BE2C (cell line): ENCODE measurements around the gene PDCD4.

ENCODE experiments used
- DNase-seq: peaks from one replicate; pipeline ENCODE4 v3.0.0-alpha.2; 2020
- H3K27me3 ChIP-seq: fragments of 250-450 bp; sonication (Bioruptor Pico); 2 replicates; pipeline ENCODE4 v1.5.1; 2020; ENCODE audit warnings: mild to moderate bottlenecking
- H3K36me3 ChIP-seq: fragments of 250-450 bp; sonication (Bioruptor Pico); 2 replicates; pipeline ENCODE4 v1.5.1; 2020; ENCODE audit warnings: mild to moderate bottlenecking
- H3K4me1 ChIP-seq: fragments of 250-450 bp; sonication (Bioruptor Pico); 2 replicates; pipeline ENCODE4 v1.5.1; 2020
- H3K4me3 ChIP-seq: 2 replicates; pipeline ENCODE4 v1.5.1; 2011; ENCODE audit warnings: low read depth, low read length
- H3K9me3 ChIP-seq: fragments of 250-450 bp; sonication (Bioruptor Pico); 2 replicates; pipeline ENCODE4 v1.5.1; 2020
- TF ChIP-seq, protein P1 (sequence below): IDR thresholded peaks from 2 replicates; pipeline ENCODE4 v1.5.1; 2012; ENCODE audit warnings: mild to moderate bottlenecking, low read depth, low read length

Gene PDCD4

DNA sequence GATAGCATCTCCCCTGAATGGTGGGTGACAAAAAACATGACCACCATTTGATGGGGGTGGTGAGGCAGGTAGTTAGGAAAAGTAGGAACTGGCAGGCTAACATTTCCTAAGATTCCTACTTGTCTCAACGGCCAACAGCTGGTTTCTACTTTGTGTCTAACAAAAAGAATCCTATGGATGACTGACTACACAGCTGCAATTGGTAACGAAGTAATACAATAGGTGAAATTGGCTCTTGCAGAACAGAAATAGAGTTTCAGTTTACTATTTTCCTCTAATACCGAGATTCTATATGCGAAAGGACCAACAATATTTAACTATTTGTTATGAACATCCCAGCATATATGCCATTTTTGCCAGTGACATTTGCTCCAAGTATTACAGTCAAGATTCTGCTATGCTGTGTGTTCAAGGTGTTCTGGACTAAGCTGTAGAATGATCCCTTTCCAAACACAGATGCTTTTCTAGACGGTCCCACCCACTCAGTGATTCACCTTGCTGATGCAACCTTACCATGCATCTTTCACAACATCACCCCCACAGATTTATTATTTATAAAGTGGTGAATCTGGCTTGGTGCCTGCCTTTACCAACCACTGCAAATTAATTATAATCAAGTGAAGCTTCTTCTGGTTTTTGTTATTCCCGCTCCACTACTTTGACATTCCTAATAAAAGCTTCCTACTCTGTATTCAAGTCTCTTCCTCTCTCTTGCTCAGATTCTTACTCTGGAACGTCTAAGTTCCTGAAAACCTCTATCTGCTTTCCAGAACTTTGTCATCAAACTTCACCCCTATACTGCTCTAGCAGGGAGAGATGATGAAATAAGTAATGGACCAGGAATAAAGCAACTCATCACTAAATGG, 30.5 kb downstream of the PDCD4 start:
- no peak for DNase-seq
- Histone ChIP-seq H3K4me1 (peaks cover 6% of the 10 kb centered on the region; the same call in 1 of the 2 replicates), H3K27me3 (no peaks in the 10 kb centered on the region), H3K4me3 (no peak overlapping the region), H3K36me3 (peaks cover 2% of the 10 kb centered on the region), H3K9me3 (no peaks in the 10 kb centered on the region)
- TF ChIP-seq, protein P1, sequence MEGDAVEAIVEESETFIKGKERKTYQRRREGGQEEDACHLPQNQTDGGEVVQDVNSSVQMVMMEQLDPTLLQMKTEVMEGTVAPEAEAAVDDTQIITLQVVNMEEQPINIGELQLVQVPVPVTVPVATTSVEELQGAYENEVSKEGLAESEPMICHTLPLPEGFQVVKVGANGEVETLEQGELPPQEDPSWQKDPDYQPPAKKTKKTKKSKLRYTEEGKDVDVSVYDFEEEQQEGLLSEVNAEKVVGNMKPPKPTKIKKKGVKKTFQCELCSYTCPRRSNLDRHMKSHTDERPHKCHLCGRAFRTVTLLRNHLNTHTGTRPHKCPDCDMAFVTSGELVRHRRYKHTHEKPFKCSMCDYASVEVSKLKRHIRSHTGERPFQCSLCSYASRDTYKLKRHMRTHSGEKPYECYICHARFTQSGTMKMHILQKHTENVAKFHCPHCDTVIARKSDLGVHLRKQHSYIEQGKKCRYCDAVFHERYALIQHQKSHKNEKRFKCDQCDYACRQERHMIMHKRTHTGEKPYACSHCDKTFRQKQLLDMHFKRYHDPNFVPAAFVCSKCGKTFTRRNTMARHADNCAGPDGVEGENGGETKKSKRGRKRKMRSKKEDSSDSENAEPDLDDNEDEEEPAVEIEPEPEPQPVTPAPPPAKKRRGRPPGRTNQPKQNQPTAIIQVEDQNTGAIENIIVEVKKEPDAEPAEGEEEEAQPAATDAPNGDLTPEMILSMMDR, result no peak

DNA sequence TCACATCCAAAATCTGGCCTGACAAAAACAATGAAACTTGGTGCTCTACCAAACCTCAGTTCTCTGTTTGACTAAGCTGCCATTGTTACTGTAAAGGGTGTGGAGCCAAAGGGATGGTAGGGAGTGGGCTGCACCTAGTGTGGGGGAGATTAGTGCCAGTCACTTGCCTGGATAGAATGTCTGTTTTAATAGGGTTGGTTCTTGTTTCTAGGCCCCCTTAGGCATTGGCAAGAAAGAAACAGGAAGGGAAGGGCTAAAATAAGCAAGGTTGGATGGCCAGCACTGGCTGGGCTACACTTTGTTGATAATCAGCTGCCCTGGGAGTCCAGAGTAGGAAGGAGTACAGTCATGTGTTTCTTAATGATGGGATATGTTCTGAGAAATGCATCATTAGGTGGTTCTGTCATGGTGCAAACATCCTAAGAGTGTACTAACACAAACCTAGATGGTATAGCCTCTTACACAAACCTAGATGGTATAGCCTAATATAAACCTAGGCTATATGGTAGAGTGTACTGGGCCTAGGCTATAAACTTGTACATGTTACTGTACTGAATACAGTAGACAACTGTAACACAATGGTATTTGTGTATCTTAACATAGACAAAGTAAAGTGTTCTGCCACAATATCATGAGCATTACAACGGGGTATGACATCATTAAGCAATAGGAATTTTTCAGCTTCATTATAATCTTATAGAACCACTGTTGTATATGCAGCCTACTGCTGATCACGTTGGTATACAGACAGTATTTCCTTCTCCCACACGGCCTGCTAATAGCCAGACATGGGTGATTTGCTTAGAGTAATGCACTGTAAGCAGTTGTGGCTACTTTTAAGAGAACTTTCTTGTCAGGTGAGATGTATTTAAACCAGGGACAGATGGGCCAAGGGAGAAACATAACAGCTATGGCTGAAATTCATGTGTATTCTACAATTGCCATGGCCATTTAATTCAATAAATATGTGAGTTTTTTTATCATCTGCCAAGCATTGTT, 31.9 kb downstream of the PDCD4 start:
- TF ChIP-seq, protein P1, result no peak
- Histone ChIP-seq H3K27me3 (no peaks in the 10 kb centered on the region), H3K36me3 (no peaks in the 10 kb centered on the region; the same call in none of the 2 replicates), H3K4me1 (peaks cover 6% of the 10 kb centered on the region; the same call in 1 of the 2 replicates), H3K4me3 (no peak overlapping the region), H3K9me3 (no peaks in the 10 kb centered on the region)
- DNase-seq, result no peak

DNA sequence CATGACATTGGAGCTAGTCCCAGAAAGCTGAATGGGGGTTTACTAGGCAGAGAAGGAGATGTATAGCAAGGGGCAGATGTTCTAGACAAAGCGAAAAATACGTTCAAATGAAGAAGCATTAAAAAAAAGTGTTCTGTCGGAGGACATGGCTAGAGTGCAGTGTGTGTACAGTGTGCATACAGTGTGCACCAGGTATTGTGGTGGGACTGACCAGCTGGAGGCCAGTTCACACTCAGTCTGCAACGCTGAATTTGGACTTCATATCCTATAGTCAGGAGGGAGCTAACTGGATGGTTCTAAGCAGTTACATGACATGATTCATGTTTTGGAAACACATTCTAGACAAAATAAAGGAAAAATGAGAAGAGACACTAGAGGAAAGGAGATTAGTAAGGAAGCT, 38.4 kb downstream of the PDCD4 start:
- Histone ChIP-seq H3K36me3 (no peaks in the 10 kb centered on the region), H3K27me3 (no peaks in the 10 kb centered on the region), H3K4me1 (no peaks in the 10 kb centered on the region), H3K4me3 (no peak overlapping the region), H3K9me3 (no peaks in the 10 kb centered on the region)
- TF ChIP-seq, protein P1, result no peak
- no peak for DNase-seq

DNA sequence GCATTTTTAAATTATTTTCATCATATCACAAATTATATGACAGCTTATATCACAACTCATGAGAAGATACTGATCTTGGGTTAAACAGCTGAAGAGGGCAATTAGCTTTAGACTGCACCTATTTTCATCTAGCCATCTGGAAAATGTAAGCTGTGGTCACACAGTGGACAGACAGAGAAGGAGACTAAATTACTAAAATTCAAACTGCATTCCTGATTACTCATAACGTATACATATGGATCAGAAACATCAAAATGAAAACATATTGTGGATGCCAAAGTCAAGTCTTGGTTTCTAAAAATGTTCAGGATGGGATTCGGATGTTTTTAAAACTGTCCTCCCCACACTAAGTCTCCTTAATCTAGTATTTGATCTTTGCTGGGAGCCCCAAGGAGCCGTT, 40.6 kb downstream of the PDCD4 start:
- Histone ChIP-seq H3K27me3 (no peaks in the 10 kb centered on the region), H3K4me3 (no peak overlapping the region), H3K4me1 (no peaks in the 10 kb centered on the region), H3K36me3 (no peaks in the 10 kb centered on the region), H3K9me3 (no peaks in the 10 kb centered on the region)
- TF ChIP-seq, protein P1, result no peak
- DNase-seq, result no peak

DNA sequence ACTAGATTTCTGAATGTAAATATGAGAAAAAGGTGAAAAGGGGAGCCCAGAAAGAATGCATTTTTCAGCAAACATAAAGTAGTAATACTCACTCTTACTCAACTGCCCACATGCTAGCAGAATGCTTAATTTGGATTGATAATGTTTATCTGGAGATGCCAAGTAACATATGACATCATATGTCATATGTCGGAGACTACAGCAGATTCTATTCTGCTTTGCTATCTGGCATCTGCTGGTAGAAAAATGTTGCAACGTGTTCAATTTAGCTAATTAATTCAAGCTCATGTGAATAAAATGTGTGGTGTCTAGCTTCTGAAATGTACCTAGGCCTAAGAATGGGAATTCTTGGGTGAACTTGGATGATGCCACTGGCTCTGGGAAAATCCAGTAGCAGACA, 42.7 kb downstream of the PDCD4 start:
- no peaks in the 10 kb centered on the region for H3K36me3 ChIP-seq
- TF ChIP-seq, protein P1, result no peak
- no peaks in the 10 kb centered on the region for H3K4me1 ChIP-seq
- H3K4me3 ChIP-seq, result no peak overlapping the region
- no peak for DNase-seq
- no peaks in the 10 kb centered on the region for H3K9me3 ChIP-seq
- H3K27me3 ChIP-seq, result no peaks in the 10 kb centered on the region
